H1 (cell line): ENCODE results near the gene CACNB1. TPM values are rescaled to one million over a fixed set of nuclear protein-coding genes. Genes with fewer than 3 reads are reported as not detected.

ENCODE experiments used
- CTCF ChIA-PET: fragments of 300-600 bp; sonication (Branson Sonifier 250); formaldehyde crosslinking; loops from one replicate; lab custom pipeline; 2021; ENCODE audit not compliant: partially characterized antibody; lab: Charles Lee
- POLR2A ChIA-PET: fragments of 300-600 bp; sonication (Branson Sonifier 250); formaldehyde crosslinking; loops from one replicate; lab custom pipeline; 2021; ENCODE audit warnings: inconsistent platforms; ENCODE audit not compliant: partially characterized antibody; lab: Charles Lee
- DNase-seq, 2 experiments: peaks; one replicate each; pipeline versions ENCODE4 v3.0.0 to v3.0.0-alpha.2; 2010 to 2022; ENCODE audit warnings: low spot score in 2 of 2, low read depth in 1 of 2, mixed read lengths in 1 of 2
- FAIRE-seq: peaks from 2 replicates; lab custom pipeline; 2011; peaks lifted over from hg19 to GRCh38; lab: Jason Lieb, UNC
- H2AFZ ChIP-seq: 2 replicates; pipeline ENCODE4 v1.8.1; 2012; ENCODE audit warnings: low read length, inconsistent platforms
- H2AK5ac ChIP-seq: 2 replicates; pipeline ENCODE4 v1.6.1; 2013; ENCODE audit warnings: low read depth, low read length
- H2BK120ac ChIP-seq: replicated peaks from 2 replicates; pipeline ENCODE3; 2013; ENCODE audit warnings: low read depth, low read length, inconsistent platforms
- H2BK12ac ChIP-seq: 2 replicates; pipeline ENCODE4 v1.6.1; 2013; ENCODE audit warnings: low read depth, low read length
- H2BK15ac ChIP-seq: 2 replicates; pipeline ENCODE4 v1.6.1; 2013; ENCODE audit warnings: low read length
- H2BK20ac ChIP-seq: 2 replicates; pipeline ENCODE4 v1.6.1; 2013; ENCODE audit warnings: low read length
- H2BK5ac ChIP-seq: 2 replicates; pipeline ENCODE4 v1.6.1; 2013; ENCODE audit warnings: low read depth, low read length
- H3K14ac ChIP-seq: 2 replicates; pipeline ENCODE4 v1.6.1; 2013; ENCODE audit warnings: inconsistent platforms; ENCODE audit not compliant: insufficient read length
- H3K18ac ChIP-seq: 2 replicates; pipeline ENCODE4 v1.6.1; 2013; ENCODE audit warnings: low read length; ENCODE audit errors: extremely low read depth
- H3K23ac ChIP-seq: 2 replicates; pipeline ENCODE4 v1.6.1; 2013; ENCODE audit warnings: inconsistent platforms; ENCODE audit not compliant: insufficient read length
- H3K23me2 ChIP-seq: 2 replicates; pipeline ENCODE4 v1.6.1; 2013; ENCODE audit warnings: low read depth, low read length
- H3K27ac ChIP-seq: 2 replicates; pipeline ENCODE4 v1.6.1; 2011; ENCODE audit warnings: low read depth, low read length, inconsistent platforms
- H3K27me3 ChIP-seq, 4 experiments: replicated peaks in 1 of 4; 1 replicate in 1 of 4; 2 replicates in 3 of 4; pipeline versions ENCODE4 v1.6.1 to v1.8.1; 2011 to 2013; ENCODE audit warnings: low read length in 3 of 4, mild to moderate bottlenecking in 3 of 4, inconsistent platforms in 2 of 4, mixed read lengths in 2 of 4, moderate library complexity in 1 of 4; ENCODE audit not compliant: control insufficient read depth in 3 of 4, insufficient read depth in 3 of 4; ENCODE audit errors: extremely low read depth in 1 of 4
- H3K36me3 ChIP-seq, 4 experiments: 2 replicates each; pipeline versions ENCODE4 v1.6.1 to v1.8.1; 2011 to 2013; ENCODE audit warnings: mild to moderate bottlenecking in 4 of 4, low read length in 3 of 4, moderate library complexity in 2 of 4, control low read depth in 1 of 4, inconsistent platforms in 1 of 4; ENCODE audit not compliant: insufficient read depth in 4 of 4, control insufficient read depth in 2 of 4
- H3K4ac ChIP-seq: replicated peaks from 2 replicates; pipeline ENCODE3; 2013; ENCODE audit warnings: low read length, low read depth, mixed read lengths, inconsistent platforms; ENCODE audit not compliant: insufficient read length
- H3K4me1 ChIP-seq, 4 experiments: replicated peaks in 1 of 4; 1 replicate in 1 of 4; 2 replicates in 3 of 4; pipeline versions ENCODE4 v1.6.1 to v1.8.1; 2011 to 2013; ENCODE audit warnings: low read length in 3 of 4, inconsistent platforms in 2 of 4, mixed read lengths in 1 of 4; ENCODE audit not compliant: insufficient read depth in 4 of 4, control insufficient read depth in 3 of 4
- H3K4me2 ChIP-seq, 2 experiments: 2 replicates each; pipeline versions ENCODE4 v1.6.1 to v1.8.1; 2011 to 2013; ENCODE audit warnings: low read depth in 2 of 2, low read length in 2 of 2, control low read depth in 1 of 2, inconsistent platforms in 1 of 2, mild to moderate bottlenecking in 1 of 2; ENCODE audit not compliant: insufficient read depth in 1 of 2
- H3K4me3 ChIP-seq, 4 experiments: fragments of 200-600, 300-600 bp in 1 of 4; sonication (generic), shearing (Covaris generic), sonication (Bioruptor Twin) in 1 of 4; 2 replicates each; pipeline versions ENCODE4 v1.5.1 to v1.8.1; 2011 to 2016; ENCODE audit warnings: low read length in 4 of 4, low read depth in 3 of 4, control low read depth in 2 of 4, inconsistent platforms in 2 of 4, mild to moderate bottlenecking in 2 of 4, mixed read lengths in 1 of 4, moderate library complexity in 1 of 4; ENCODE audit not compliant: insufficient read depth in 2 of 4; ENCODE audit errors: extremely low read depth in 1 of 4
- H3K56ac ChIP-seq: replicated peaks from 2 replicates; pipeline ENCODE3; 2013; ENCODE audit warnings: low read depth, mild to moderate bottlenecking, mixed read lengths, low read length, inconsistent platforms; ENCODE audit not compliant: insufficient read length
- H3K79me1 ChIP-seq: 2 replicates; pipeline ENCODE4 v1.6.1; 2013; ENCODE audit warnings: low read depth, low read length, control low read depth
- H3K79me2 ChIP-seq, 2 experiments: 2 replicates each; pipeline versions ENCODE4 v1.6.1 to v1.8.1; 2012 to 2013; ENCODE audit warnings: low read length in 2 of 2, mild to moderate bottlenecking in 2 of 2, inconsistent platforms in 1 of 2; ENCODE audit not compliant: insufficient read depth in 2 of 2, control insufficient read depth in 1 of 2
- H3K9ac ChIP-seq, 4 experiments: replicated peaks in 1 of 4; 1 replicate in 1 of 4; 2 replicates in 3 of 4; pipeline versions ENCODE4 v1.6.1 to v1.8.1; 2011 to 2013; ENCODE audit warnings: low read depth in 3 of 4, low read length in 3 of 4, control low read depth in 2 of 4, mild to moderate bottlenecking in 2 of 4, moderate library complexity in 2 of 4, inconsistent platforms in 1 of 4; ENCODE audit errors: extremely low read depth in 1 of 4
- H3K9me3 ChIP-seq, 2 experiments: 2 replicates each; pipeline versions ENCODE4 v1.6.1 to v1.8.1; 2012 to 2013; ENCODE audit warnings: mild to moderate bottlenecking in 2 of 2, moderate library complexity in 2 of 2, control low read depth in 1 of 2, inconsistent platforms in 1 of 2, low read depth in 1 of 2, low read length in 1 of 2, mixed read lengths in 1 of 2; ENCODE audit not compliant: insufficient read depth in 2 of 2
- H4K20me1 ChIP-seq, 2 experiments: replicated peaks in 1 of 2; 2 replicates each; pipeline versions ENCODE3 to v1.8.1; 2011 to 2013; ENCODE audit warnings: inconsistent platforms in 2 of 2, low read length in 2 of 2, mild to moderate bottlenecking in 1 of 2; ENCODE audit not compliant: insufficient read depth in 2 of 2, control insufficient read depth in 1 of 2
- H4K5ac ChIP-seq: 2 replicates; pipeline ENCODE4 v1.6.1; 2013; ENCODE audit warnings: low read length, low read depth, mixed read lengths, inconsistent platforms; ENCODE audit not compliant: insufficient read length
- H4K8ac ChIP-seq: 2 replicates; pipeline ENCODE4 v1.8.0; 2013; ENCODE audit warnings: mild to moderate bottlenecking, moderate library complexity, low read length, inconsistent platforms; ENCODE audit not compliant: insufficient read depth; ENCODE audit errors: extremely low read depth
- H4K91ac ChIP-seq: replicated peaks from 2 replicates; pipeline ENCODE3; 2013; ENCODE audit warnings: low read length, mixed read lengths, inconsistent platforms; ENCODE audit not compliant: insufficient read length
- ATF3 ChIP-seq: IDR thresholded peaks from 2 replicates; pipeline ENCODE4 v1.6.1; 2011; ENCODE audit warnings: low read depth, mild to moderate bottlenecking, low read length; ENCODE audit not compliant: insufficient read depth
- EZH2 ChIP-seq: fragments of 200-600 bp; sonication (generic); IDR thresholded peaks from 2 replicates; pipeline ENCODE4 v1.7.1; 2012; ENCODE audit warnings: low read depth, mild to moderate bottlenecking, moderate library complexity, low read length, inconsistent platforms; ENCODE audit not compliant: severe bottlenecking
- KDM4A ChIP-seq: IDR thresholded peaks from one replicate; pipeline ENCODE4 v1.7.1; 2012; ENCODE audit warnings: low read depth, mild to moderate bottlenecking, moderate library complexity, low read length, inconsistent platforms; ENCODE audit not compliant: severe bottlenecking
- SIN3A ChIP-seq, 2 experiments: IDR thresholded peaks in 1 of 2; conservative IDR thresholded peaks in 1 of 2; 2 replicates each; pipeline ENCODE4 v1.6.1; 2011 to 2012; ENCODE audit warnings: low read length in 2 of 2, improper control_type of control experiment in 1 of 2, low read depth in 1 of 2, mild to moderate bottlenecking in 1 of 2
- SUZ12 ChIP-seq: fragments of 200-600 bp; sonication (generic); IDR thresholded peaks from 2 replicates; pipeline ENCODE4 v1.6.1; 2012; ENCODE audit warnings: mild to moderate bottlenecking, inconsistent platforms, low read length, moderate library complexity, mixed read lengths
- TEAD4 ChIP-seq: IDR thresholded peaks from 2 replicates; pipeline ENCODE4 v1.6.1; 2012; ENCODE audit warnings: low read depth, low read length, inconsistent platforms, mixed read lengths
- WGBS, 2 experiments: shearing (Covaris generic) in 1 of 2; methylation state at CpG; one replicate each; pipeline versions ENCODE4 v1.1.6 to v1.1.7; 2013 to 2015; ENCODE audit warnings: low lambda C conversion rate in 2 of 2, mixed read lengths in 2 of 2, inconsistent platforms in 1 of 2, low coverage in 1 of 2, missing lambda C conversion rate in 1 of 2; ENCODE audit not compliant: insufficient replicate concordance in 2 of 2, insufficient coverage in 1 of 2, insufficient read length in 1 of 2; ENCODE audit errors: extremely low coverage in 1 of 2, missing lambda C conversion rate in 1 of 2; 5-methylcytosine and 5-hydroxymethylcytosine counted together
- polyA plus RNA-seq, 7 experiments: library from polyadenylated mRNA; depleted of rRNA in 3 of 7; stranded (reverse) in 5 of 7; unstranded in 2 of 7; fragments of >200 nt in 5 of 7; fragments of 200-250 nt in 2 of 7; gene quantifications; 1 replicate in 5 of 7; 2 replicates in 1 of 7; 4 replicates in 1 of 7; pipeline versions ENCODE4 v1.2.1 to v1.2.3, GENCODE V29; 2011 to 2013; ENCODE audit warnings: missing spikeins in 2 of 7, mixed read lengths in 2 of 7
- total RNA-seq: library from RNA; stranded (reverse); fragmentation: NEBNext Ultra II Directional; extraction: Animal tissue kit (Norgen Biotek cat#: 25700); gene quantifications from 2 replicates; pipeline ENCODE4 v1.2.1, GENCODE V29; 2021

The CACNB1 gene
- total and polyA plus RNA-seq, 2 of the 8 experiments (the other 6 are each of a cell fraction or from before 2014, with no cell fraction given): 7.2 to 17.8 TPM

- peaks cover 0 to 8% (median 6%) of the 10 kb centered on the region in 4 experiments; a peak in 5 of 7 replicates for H3K4me1 ChIP-seq
- H3K4me2 ChIP-seq: peak overlapping the region; percentile 95 to 96
- H2BK20ac ChIP-seq: no peak overlapping the region
- no peaks in the 10 kb centered on the region for H3K79me2 ChIP-seq
- no peaks in the 10 kb centered on the region for H3K79me1 ChIP-seq
- H3K23me2 ChIP-seq: peaks cover 12% of the 10 kb centered on the region; the same call in 1 of the 2 replicates
- no peak overlapping the region for H3K4ac ChIP-seq
- DNase-seq (peak in 1 of 2 experiments; percentile 77), FAIRE-seq (no peak)
- no peak overlapping the region for H2BK120ac ChIP-seq
- no peak overlapping the region for H3K23ac ChIP-seq
- H2AK5ac ChIP-seq: no peak overlapping the region
- ChIA-PET POLR2A (interaction anchor here (0.7 to 3.9 kb wide), 9 partner anchors 9 to 194 kb away, joined by 3 to 35 read pairs (median 3); partner anchors contain the start of gene RPL19), CTCF (interaction anchor here (0.6 to 10.8 kb wide), 45 partner anchors 10 to 666 kb away, joined by 3 to 151 read pairs (median 4); partner anchors contain the start of genes LASP1NB, PLXDC1 and RPL19)
- H3K18ac ChIP-seq: peak overlapping the region; percentile 44; the same call in 1 of the 2 replicates
- peak overlapping the region; percentile 96 for H2AFZ ChIP-seq
- no peak overlapping the region for H2BK15ac ChIP-seq
- H4K91ac ChIP-seq: no peak overlapping the region
- H3K14ac ChIP-seq: no peak overlapping the region
- H3K56ac ChIP-seq: no peak overlapping the region
- H3K9me3 ChIP-seq: no peaks in the 10 kb centered on the region
- peak overlapping the region; percentile 39 for H4K8ac ChIP-seq
- no peaks in the 10 kb centered on the region for H4K20me1 ChIP-seq
- no peaks in the 10 kb centered on the region for H3K36me3 ChIP-seq
- H2BK5ac ChIP-seq: no peak overlapping the region
- no peak overlapping the region for H4K5ac ChIP-seq
- TF ChIP-seq EZH2 (peak; percentile 65), SIN3A (conservative IDR thresholded peaks at IDR 0.05 in 1 of 2, IDR thresholded peaks at IDR 0.05 in 1 of 2; ENCODE audit: low read depth in 1 of 2, low read length in 2 of 2) (peak in 1 of 2 experiments; percentile 51; a peak in 1 of 4 replicates), KDM4A (peak; percentile 79), TEAD4 (no peak), ATF3 (no peak), SUZ12 (peak; percentile 71)
- 2% methylated on average over 43 of the region's 51 CpGs; no CpG with 5 or more reads in 1 of the 2 experiments for WGBS, 2 experiments
- H3K27me3 ChIP-seq: peaks cover 14 to 31% (median 25%) of the 10 kb centered on the region in 4 experiments
- H3K27ac ChIP-seq: no peak overlapping the region
- no peak overlapping the region for H2BK12ac ChIP-seq
- H3K9ac ChIP-seq: no peak overlapping the region; a peak in 1 of 7 replicates
- H3K4me3 ChIP-seq: peak overlapping the region; percentile 58 to 84 (median 77)
Observed at GRCh38 chr17:39165178-39165840, 32.2 kb downstream of the CACNB1 start.
